ENCODE measurements around the gene EEA1.
"Not testable (repeated sequence)": the region's sequence is repeated elsewhere in the genome, so short reads cannot be mapped to it uniquely, and the experiment has no call there.

Gene EEA1

DNA sequence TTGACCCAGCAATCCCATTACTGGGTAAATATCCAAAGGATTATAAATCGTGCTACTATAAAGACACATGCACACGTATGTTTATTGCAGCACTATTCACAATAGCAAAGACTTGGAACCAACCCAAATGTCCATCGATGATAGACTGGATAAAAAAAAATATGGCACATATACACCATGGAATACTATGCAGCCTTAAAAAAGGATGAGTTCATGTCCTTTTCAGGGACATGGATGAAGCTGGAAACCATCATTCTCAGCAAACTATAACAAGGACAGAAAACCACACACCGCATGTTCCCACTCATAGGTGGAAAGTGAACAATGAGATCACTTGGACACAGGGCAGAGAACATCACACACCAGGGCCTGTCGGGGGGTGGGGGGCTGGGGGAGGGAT lies 134.7 kb downstream of the EEA1 start:
- not testable (repeated sequence) for DNase-seq

DNA sequence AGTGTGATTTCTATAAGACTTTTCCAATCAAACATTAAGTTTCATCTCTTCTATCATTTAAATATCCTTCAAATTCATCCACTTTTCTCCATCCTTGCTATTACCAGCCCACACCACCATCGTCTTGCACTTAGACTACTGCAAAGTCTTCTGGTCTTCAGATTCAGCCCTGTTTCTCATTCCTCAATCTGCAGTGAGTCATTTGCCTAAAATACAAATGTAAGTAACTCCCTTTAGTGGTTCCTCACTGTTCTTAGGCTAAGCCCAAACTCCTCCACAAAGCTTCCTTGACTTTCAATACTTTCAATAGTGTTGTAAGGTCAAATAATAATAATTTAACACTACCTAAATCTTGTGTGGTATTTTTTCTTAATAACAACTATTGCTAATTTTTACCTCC lies 143.1 kb downstream of the EEA1 start:
- no peak for DNase-seq

DNA sequence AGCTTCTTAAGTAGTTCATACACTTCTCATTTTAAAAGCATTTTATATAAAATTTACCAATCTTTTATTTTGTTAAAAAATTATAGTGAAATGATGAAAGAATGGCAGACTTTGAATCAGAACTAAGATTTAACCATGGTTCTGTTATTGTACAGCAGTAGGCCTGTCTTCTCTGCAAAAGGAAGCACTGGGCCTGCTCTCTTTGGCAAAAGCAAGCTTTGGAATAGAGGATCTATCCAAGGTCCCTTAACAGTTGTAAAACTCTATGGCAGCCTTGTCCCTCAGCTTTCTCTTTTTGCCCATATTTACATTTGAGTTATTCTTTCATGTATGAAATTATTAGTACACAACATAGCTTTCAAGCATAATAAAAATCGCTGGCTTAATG lies 143.5 kb downstream of the EEA1 start:
- DNase-seq: no peak

DNA sequence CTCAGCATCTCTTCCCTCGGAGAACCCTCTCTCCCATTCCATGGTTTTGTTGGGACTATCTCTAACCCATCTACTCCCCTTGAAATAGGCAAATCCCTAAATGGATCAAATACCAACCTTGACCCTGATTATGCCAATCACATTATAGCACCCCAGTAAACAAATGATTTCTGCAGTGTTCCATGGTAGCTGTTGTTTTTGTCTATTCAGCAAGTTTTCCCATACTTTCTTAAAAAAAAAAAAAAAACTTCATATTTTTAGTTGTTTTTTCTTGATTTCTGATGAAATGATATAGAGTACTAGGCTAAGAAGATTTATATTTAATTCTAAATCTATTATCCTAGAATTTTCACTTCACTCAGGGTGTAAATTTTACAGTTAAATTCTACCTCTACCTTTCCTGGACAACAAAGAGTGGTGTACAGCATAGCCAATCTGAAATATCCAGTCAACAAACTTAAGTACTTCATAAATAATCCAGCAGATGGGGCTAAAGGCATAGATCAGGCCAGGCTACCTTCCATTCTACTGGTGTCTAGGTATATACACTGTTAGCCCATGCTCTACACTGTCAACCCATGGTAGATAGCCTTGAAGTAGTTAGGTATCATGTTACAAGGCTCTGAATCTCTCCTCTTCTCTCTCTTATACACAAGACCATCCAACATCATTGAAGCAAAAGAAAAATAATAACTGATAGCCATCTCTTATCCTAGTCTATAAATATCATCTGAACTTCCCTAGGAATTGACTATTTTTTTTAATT lies 144.1 kb downstream of the EEA1 start:
- no peak for DNase-seq

DNA sequence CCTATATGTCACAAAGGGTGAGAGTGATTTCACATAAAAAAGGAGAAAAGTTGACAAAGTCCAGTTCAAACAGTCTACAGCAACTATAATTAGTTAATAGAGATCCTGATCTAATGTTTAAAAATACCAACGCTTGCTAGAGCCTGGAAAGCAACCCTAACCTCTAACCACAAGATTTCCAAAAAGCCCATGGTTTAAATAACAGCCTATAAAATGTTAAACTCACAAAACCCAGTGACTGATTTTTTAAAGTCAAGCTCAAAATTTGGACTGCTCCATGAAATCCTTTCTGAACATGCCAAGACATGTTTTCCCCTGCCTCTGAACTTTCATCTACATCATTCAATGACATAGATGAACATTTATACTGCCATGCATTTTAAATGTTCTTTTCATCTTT lies 144.7 kb downstream of the EEA1 start:
- DNase-seq: no peak

DNA sequence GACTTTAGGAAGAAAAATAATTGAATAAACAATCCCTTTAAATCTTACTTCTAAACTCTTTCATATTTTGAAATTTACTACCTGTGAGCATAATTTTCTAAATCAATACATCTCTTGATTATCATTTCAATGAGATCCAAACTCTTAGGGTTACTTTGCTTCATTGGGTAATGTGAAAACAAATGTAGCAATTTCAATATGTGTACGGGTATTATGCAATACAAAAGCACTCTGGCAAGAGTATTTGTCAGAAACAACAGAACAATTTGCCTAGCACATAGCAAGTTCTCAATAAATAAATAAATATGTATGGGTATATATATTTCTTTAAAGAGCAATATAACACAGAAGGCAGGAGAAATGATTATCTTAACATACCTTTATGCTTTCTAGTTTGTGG lies 149.2 kb downstream of the EEA1 start:
- DNase-seq: no peak

DNA sequence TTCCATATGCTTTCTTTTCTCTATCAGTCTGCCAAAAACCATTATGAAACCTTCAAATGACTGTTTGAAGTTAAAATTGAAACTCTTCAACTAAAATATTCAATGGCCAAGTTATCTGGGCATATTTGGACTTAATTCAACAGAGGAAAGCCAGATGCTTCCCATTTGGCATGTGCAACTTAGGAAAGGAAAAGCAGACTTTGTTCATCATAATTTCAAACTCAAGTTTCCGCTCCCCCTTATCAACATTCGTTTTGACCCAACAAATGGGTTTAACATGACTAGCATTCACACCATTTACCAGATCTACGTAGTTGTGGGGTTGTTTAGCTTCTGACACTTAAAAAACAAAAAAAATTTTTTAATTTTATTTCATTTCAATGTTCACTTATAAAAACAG lies 150.6 kb downstream of the EEA1 start:
- no peak for DNase-seq

DNA sequence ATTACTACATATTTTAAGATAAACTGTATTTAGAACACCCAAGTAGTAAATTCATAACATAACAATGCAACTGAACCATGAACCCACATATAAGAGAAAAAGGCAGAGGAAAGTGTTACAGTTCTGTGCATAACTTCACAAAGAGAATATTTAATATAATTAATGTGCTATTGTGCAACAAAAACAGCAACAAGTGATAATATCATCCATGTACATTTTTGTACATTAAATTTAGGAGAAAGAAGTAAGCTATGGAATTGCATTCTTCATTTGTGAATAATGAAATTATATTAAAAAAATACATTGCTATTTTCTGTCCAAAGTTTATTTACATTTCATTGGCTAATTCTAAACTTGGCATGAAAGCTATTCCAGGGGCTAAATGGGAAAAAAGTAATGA lies 153.7 kb downstream of the EEA1 start:
- DNase-seq: no peak

DNA sequence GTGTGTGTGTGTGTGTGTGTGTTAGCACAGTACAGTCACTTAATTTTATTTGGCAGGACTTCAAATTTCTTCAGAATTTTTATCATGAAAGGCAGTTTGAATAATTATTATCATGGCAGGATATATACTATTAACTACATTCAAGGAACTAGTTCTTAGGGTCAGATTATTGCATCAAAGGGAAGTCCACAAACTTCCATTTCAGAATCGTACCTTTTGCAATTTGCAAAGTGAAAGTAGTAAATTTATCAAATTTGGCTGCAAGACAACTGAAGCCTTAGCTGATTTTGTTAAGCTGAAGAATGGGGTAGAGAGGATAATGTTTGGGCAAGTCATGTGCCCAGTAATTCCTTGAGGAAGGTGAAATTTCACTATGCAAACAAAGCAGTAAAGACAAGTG lies 158.1 kb downstream of the EEA1 start:
- no peak for DNase-seq

DNA sequence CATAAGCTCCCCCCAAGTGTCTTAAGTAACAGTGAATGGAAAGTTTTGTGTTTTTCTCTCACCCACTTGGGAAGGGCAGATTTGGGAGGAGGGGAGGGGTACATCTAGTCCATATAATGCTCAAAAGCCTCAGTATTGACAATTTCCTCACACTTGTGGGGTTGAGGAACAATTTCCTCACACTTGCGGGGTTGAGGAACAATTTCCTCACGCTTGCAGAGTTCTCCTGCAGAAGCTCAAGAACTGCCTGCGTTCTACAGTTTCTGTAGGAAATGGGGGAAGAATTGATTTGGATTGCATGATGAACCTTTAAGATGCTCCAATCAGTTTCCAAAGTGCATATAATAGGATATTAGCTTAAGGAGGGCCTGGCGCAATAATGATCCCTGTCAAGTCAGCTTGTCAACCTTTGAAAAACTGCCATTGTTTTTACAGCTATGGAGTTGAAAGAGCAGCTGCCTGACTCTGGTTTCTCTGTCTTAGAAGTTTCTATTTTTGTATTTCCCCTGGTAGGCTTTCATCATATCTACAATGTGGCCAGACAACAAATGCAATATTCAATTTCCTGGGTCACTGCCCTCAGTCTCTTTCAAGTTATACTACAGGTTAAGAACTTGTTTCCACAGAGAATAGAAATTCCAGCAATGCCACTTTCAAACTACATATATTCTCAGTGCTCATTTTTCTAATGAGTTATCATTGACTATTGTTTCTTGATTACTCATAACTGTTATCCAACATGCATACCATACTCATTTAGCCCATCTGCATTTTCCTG lies 159.8 kb downstream of the EEA1 start:
- DNase-seq: no peak

DNA sequence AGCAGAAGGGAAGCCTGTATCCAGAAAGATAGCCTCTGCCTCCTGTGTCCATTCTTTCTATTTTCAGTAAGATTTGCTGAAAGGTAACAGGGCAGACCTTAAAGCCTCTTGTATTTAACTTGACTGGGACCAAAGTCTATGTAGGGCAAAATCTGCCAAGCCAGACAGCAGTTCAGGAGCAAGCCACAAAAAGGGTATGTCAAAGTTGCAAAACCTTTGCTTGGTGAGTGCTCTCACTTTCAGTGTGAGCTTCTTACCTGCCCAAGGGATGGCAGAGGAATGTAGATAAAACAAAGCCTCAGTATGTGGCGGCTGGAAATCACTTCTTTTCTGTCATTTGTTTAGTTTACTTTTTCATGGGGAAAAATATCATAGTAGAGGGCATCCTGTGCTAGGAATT lies 163.2 kb downstream of the EEA1 start:
- no peak for DNase-seq

DNA sequence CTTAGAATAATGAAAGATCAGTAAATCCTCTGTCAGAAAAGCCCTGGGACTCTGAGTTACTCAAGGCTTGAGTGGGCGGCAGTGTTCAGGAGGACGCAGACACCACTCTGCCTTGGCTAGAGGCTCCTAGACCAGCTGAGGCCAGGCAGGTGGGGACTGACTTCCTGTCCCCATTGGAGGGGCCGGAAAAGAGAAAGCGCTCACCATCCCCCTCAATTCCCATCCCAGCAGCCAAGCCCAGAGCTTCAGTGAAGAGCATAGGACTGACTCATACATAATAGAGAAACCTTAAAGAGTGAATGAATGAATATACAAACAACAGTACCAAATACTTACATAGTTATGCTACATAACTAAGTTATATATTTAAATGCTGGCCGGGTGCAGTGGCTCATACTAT lies 164.3 kb downstream of the EEA1 start:
- no peak for DNase-seq

DNA sequence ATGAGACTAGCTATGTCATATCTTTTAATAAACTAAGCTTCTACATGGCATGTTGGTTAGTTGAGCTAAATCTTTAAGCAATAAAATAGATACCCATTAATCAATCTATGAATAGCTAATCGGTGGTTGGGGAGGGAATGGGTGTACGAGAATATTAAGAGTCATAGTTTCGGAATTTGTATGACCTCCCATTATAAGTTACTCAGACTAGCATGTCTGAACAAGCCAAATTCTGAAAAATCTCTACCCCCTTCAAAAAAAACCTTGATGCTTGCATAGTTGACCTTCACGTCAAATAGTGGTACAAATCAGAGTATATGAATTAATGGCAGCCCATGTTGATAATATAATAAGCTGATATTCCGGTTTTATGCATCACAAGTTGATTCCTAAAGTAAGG lies 166.3 kb downstream of the EEA1 start:
- DNase-seq: no peak

DNA sequence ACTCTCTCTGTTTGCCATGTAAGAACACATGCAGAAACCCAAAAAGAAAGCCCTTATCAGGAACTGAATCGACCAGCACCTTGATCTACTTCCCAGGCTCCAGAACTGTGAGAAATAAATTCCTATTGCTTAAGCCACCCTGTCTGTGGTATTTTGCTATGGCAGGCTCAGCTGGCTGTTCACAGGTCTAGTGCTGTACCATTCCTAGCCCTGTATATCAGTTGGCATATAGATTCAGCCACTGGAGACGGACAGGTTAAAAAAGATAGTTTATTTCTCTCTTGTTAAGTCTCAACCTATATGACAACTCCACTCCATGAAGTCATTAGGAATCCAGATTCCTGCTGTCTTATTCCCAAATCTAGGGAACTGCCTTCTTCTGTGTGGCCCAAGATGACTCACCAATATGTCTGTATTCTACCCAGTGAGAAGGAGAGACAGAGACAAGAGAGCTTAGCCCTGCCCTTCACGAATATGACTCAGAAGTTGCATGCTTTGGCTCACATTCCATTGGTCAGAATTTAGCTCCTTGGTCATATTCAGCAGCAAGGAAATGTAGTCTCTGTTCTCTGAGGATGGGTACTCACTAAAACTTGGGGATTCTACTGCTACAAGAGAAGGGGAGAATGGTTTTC lies 169.3 kb downstream of the EEA1 start:
- no peak for DNase-seq

DNA sequence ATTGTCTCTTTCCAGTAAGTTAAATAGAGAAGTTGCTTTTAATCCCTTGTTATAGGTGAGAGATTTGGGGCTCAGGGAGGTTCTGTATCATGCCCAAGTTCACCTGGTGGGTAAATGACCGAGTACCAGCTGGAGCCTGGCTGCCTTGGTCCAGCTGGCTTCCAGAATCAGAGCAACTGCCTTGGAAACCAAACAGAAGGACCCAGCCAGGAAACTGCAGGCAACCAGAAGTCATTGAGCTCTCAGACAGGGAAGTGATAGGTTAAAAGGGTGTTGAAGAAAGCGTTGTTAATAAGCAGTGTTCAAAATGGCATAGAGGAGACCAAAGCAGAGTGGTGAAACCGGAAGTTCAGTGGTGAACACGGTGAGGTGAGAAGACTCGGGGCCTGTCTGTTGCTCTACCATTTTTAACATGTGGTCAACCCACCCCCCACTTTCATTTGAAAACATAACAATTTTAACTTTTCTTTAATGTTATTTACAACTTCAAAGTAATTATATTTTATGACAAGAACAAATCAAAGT lies 171.4 kb downstream of the EEA1 start:
- DNase-seq: no peak

DNA sequence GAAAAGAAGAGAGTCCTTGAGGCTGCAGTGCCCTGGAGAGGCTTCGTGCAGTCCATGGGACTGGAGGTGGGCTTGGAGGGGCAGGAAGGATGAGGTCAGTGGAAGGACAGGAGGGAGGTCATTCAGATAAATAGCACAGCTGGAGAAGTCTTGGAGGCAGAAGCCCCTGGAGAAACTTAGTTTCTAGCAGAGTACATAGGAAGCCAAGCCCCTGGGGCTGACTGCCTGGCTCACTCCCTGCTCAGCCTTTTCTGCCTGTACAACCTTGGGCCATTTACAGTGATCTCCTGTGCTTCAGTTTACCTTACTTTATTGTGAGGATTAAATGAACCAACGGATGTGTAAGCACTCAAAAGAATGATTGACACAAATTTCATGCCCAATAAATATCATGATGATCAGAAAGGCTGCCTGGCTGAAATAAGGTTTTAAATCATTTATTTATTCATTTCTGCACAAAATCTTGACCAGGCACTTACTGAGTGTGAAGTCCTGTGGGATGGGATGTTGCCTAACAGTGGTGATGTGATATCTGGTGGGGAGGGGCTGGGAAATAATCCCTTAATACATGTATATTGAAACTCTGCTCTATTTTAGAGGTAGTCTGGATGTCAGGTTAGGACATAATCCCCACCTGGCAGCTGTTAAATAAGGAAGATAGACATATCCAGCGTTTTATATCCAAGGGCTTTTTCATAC lies 172.0 kb downstream of the EEA1 start:
- no peak for DNase-seq

DNA sequence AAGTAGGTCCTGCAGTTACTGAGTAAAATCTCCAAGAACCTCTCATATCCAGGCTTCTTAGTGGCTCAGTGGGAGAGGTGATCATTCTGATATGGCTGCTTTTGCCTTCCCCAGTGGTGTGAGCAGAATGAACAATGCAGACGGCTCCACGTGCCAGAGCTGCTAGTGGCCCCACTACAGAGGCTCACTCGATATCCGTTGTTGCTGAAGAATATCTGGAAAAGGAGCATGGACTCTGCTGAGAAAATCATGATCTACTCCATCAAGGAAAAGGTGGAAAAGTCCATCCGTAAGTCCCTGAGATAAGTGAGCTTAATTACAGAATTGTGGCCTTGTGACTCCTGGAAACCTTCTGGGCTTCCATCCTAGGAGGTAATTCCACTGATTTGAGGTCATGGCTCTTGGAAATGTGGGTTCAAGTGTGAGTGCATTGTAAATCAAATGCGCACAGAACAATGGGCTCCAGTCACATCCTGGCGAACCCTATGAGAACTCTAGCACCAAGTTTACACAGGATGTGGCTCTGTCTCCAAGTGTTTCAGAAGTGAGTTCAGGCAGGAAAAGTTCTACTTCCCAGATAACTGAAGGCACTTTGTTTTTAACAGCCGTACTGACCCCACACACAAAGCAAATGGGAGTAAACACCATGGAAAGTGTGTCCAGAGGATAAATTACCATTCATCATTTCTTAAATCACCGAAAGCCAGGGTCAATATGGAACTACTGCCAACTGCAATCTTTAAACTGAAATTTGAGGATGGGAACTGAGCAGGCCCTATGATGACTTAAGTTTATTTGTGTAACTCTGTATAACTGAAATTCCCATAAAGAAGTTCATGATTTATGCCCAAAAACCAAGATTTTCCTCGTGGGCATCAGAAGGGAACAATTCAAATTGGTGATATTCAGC lies 174.9 kb downstream of the EEA1 start:
- no peak for DNase-seq

DNA sequence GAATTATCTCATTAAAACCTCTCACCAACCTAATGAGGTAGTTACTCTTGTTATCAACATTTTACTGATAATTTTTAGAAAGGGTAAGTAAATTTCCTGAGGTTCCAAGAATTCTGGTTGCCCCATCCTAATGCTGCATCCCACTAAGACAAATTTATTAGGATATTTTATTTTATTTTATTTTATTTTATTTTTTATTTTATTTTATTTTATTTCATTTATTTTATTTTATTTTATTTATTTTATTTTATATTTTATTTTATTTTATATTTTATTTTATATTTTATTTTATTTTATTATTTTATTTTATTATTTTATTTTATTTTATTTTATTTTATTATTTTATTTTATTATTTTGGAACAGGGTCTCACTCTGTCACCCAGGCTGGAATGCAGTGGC lies 179.4 kb downstream of the EEA1 start:
- not testable (repeated sequence) for DNase-seq

DNA sequence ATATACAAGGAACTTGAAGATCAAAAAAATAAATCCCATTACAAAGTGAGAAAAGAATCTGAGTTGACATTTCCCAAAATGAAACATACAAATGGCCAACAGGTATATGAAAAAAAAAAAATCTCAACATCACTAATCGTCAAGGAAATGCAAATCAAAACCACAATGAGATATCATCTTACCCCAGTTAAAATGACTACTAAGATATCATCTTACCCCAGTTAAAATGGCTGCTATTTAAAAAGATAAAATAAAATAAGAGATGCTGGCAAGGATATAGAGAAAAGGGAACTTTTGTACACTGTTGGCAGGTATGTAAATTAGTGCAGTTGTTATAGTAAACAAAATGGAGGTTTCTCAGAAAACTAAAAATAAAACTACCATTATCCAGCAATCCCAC lies 181.9 kb downstream of the EEA1 start:
- no peak for DNase-seq

DNA sequence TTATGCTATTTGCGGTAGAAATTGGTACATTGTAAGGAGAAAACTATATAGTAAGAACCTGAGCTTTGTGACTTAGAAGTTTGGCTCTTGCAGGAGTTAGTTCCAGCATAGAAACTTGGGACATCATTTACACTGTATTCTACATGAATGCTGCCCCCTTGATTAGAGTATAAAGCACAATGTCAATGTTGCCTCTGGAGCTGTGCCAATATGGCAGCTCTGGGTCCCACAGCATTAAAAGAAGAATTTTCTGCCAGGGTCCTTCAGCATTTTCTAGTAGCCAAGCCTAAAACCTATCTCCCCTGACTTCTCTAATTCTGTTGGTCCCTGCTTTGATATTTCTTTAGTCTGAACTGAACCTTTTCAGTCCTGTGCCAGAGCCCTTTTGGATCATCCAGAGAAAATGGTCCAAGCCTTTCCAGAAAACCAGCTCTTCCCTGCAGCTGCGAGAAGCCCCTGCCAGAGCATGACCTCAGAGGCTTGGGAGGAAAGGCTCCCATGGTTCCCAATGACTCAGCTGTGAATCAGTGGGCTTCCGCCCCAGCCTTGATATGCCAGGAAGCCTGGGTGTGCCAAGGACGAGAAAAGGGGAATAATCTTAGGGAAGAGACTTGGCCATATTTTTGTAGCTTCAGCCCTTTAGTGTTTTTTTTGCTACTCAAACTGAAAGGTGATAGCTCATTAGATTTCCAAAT lies 183.1 kb downstream of the EEA1 start:
- no peak for DNase-seq

DNA sequence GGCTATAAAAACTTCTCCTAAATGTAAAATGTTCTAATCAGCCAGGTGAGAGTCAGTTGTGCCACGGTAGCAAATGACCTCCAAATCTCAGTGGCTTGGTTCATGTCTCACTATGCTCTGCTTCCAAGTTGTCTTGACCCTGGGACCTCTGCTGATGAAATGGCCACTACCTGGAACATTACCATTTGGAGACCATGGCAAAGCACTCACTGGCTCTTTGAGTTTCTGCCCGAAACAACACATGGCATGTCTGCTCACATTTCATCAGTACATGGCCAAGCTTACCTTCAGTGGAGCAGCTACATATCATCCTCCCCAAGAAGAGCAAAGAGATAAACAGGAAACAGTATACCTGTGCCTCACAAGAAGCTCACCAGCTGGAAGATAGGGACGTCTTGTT lies 186.1 kb downstream of the EEA1 start:
- no peak for DNase-seq

DNA sequence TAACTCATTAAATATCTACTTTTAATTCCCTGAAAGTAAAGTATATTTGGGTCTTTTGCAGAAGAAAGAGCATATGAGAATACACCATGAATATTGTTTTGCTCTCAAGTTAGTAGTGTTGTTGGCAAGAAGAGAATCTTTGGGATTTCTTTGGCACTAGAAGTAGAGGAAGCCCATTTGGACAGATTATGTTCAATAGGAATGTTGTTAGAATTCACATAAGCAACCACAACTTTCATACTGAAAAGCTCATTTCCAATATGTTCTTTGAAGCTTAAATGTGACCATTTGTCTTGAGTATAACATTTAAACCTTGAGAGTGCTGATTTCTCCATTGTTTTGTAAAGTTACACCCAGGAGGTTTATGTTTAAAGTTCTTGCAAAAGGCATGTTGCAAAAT lies 188.7 kb downstream of the EEA1 start:
- DNase-seq: no peak

Data from activated effector memory CD4-positive, alpha-beta T cell treated with Interleukin-2 at 50 U/mL for 16 hours (primary cell).